HepG2 (cell line): ENCODE results near the gene HMGN1. TPM values are rescaled to one million over a fixed set of nuclear protein-coding genes. Genes with fewer than 3 reads are reported as not detected.

ENCODE experiments used
- ARHGAP35 ChIP-seq: sonication (generic); formaldehyde crosslinking; IDR thresholded peaks from 2 replicates; pipeline ENCODE4 v1.9.0; 2022; ENCODE audit warnings: mild to moderate bottlenecking, inconsistent platforms, moderate library complexity, missing genetic modification reagents, borderline replicate concordance
- ATF5 ChIP-seq: sonication (generic); formaldehyde crosslinking; IDR thresholded peaks from 2 replicates; pipeline ENCODE4 v1.4.0; 2020; ENCODE audit warnings: mild to moderate bottlenecking, low read depth, missing genetic modification reagents
- CENPBD1 ChIP-seq: sonication (generic); formaldehyde crosslinking; IDR thresholded peaks from 2 replicates; pipeline ENCODE4 v1.8.0; 2022; ENCODE audit warnings: missing genetic modification reagents, low read depth, mild to moderate bottlenecking, borderline replicate concordance
- IRX3 ChIP-seq: sonication (generic); formaldehyde crosslinking; IDR thresholded peaks from 2 replicates; pipeline ENCODE4 v1.8.1; 2023; ENCODE audit warnings: mild to moderate bottlenecking, low read depth, missing genetic modification reagents, borderline replicate concordance
- KDM5B ChIP-seq: sonication (generic); formaldehyde crosslinking; IDR thresholded peaks from 2 replicates; pipeline ENCODE4 v1.4.0; 2020; ENCODE audit warnings: missing genetic modification reagents, mild to moderate bottlenecking, borderline replicate concordance
- POLR2G ChIP-seq: fragments of 200-400 bp; formaldehyde crosslinking; IDR thresholded peaks from 2 replicates; pipeline ENCODE4 v1.6.1; 2018; ENCODE audit warnings: mild to moderate bottlenecking, low read depth, low read length, moderate library complexity
- REL ChIP-seq: sonication (generic); formaldehyde crosslinking; conservative IDR thresholded peaks from 2 replicates; pipeline ENCODE4 v1.8.0; 2022; ENCODE audit warnings: mild to moderate bottlenecking, missing genetic modification reagents, moderate library complexity
- SIN3B ChIP-seq: fragments of 150-350 bp; IDR thresholded peaks from 2 replicates; pipeline ENCODE4 v1.6.1; 2014; ENCODE audit warnings: low read length
- TSC22D2 ChIP-seq: sonication (generic); formaldehyde crosslinking; IDR thresholded peaks from 2 replicates; pipeline ENCODE4 v1.5.1; 2020; ENCODE audit warnings: missing genetic modification reagents, mild to moderate bottlenecking, borderline replicate concordance
- ZNF207 ChIP-seq: fragments of 450-650 bp; IDR thresholded peaks from 2 replicates; pipeline ENCODE4 v1.6.1; 2016; ENCODE audit warnings: antibody characterized with exemption, borderline replicate concordance
- ZNF232 ChIP-seq: sonication (generic); formaldehyde crosslinking; IDR thresholded peaks from 2 replicates; pipeline ENCODE4 v1.4.0; 2020; ENCODE audit warnings: missing genetic modification reagents, borderline replicate concordance
- ZNF331 ChIP-seq: sonication (generic); formaldehyde crosslinking; IDR thresholded peaks from 2 replicates; pipeline ENCODE4 v1.4.0; 2020; ENCODE audit warnings: missing genetic modification reagents
- ZNF337 ChIP-seq: sonication (generic); formaldehyde crosslinking; IDR thresholded peaks from 2 replicates; pipeline ENCODE4 v1.5.1; 2020; ENCODE audit warnings: missing genetic modification reagents, low read depth, mild to moderate bottlenecking, borderline replicate concordance
- ZNF350 ChIP-seq: sonication (generic); formaldehyde crosslinking; IDR thresholded peaks from 2 replicates; pipeline ENCODE4 v1.4.0; 2020; ENCODE audit warnings: mild to moderate bottlenecking, low read depth, missing genetic modification reagents, borderline replicate concordance
- ZNF605 ChIP-seq: sonication (generic); formaldehyde crosslinking; IDR thresholded peaks from 2 replicates; pipeline ENCODE4 v1.8.0; 2022; ENCODE audit warnings: mild to moderate bottlenecking, missing genetic modification reagents
- ZNF710 ChIP-seq: sonication (generic); formaldehyde crosslinking; IDR thresholded peaks from 2 replicates; pipeline ENCODE4 v1.5.0; 2020; ENCODE audit warnings: mild to moderate bottlenecking, missing genetic modification reagents, borderline replicate concordance
- ZNF816 ChIP-seq: sonication (generic); formaldehyde crosslinking; IDR thresholded peaks from 2 replicates; pipeline ENCODE4 v1.8.0; 2022; ENCODE audit warnings: missing genetic modification reagents, mild to moderate bottlenecking, borderline replicate concordance
- polyA plus RNA-seq, 8 experiments: library from polyadenylated mRNA; depleted of rRNA in 3 of 8; stranded (reverse) in 7 of 8; unstranded in 1 of 8; fragments of >200 nt; fragmentation: Illumina TruSeq in 4 of 8; extraction: Trizol in 4 of 8; gene quantifications; 2 replicates each; pipeline versions ENCODE4 v1.2.1 to v1.2.3, GENCODE V29; 2011 to 2016; ENCODE audit warnings: low read depth in 4 of 8, missing spikeins in 1 of 8, mixed read lengths in 1 of 8; ENCODE audit not compliant: insufficient read depth in 1 of 8
- total RNA-seq, 5 experiments: library from RNA; depleted of rRNA; stranded (reverse); fragments of >200 nt; fragmentation: Illumina TruSeq; extraction: Trizol; gene quantifications; 2 replicates each; pipeline ENCODE4 v1.2.3, GENCODE V29; 2016; ENCODE audit warnings: low read depth in 1 of 5
- TF ChIP-seq, protein P1 (sequence below): fragments of 450-650 bp; IDR thresholded peaks from 2 replicates; pipeline ENCODE4 v1.6.1; 2017; ENCODE audit warnings: mild to moderate bottlenecking
- TF ChIP-seq, protein P2 (sequence below): sonication (generic); formaldehyde crosslinking; IDR thresholded peaks from 2 replicates; pipeline ENCODE4 v1.4.0; 2020; ENCODE audit warnings: low read depth, mild to moderate bottlenecking, missing genetic modification reagents
- TF ChIP-seq, protein P3 (sequence below): sonication (generic); formaldehyde crosslinking; IDR thresholded peaks from 2 replicates; pipeline ENCODE4 v1.4.0; 2020; ENCODE audit warnings: missing genetic modification reagents

The HMGN1 gene
- total and polyA plus RNA-seq, 2 of the 13 experiments (the other 11 are each of a cell fraction or from before 2014, with no cell fraction given): 104 to 286 TPM

GRCh38 chr21:39313571-39314142, 35.2 kb downstream of the HMGN1 start, which contains the start of gene BRWD1 (continued):
- TF ChIP-seq, protein P1, sequence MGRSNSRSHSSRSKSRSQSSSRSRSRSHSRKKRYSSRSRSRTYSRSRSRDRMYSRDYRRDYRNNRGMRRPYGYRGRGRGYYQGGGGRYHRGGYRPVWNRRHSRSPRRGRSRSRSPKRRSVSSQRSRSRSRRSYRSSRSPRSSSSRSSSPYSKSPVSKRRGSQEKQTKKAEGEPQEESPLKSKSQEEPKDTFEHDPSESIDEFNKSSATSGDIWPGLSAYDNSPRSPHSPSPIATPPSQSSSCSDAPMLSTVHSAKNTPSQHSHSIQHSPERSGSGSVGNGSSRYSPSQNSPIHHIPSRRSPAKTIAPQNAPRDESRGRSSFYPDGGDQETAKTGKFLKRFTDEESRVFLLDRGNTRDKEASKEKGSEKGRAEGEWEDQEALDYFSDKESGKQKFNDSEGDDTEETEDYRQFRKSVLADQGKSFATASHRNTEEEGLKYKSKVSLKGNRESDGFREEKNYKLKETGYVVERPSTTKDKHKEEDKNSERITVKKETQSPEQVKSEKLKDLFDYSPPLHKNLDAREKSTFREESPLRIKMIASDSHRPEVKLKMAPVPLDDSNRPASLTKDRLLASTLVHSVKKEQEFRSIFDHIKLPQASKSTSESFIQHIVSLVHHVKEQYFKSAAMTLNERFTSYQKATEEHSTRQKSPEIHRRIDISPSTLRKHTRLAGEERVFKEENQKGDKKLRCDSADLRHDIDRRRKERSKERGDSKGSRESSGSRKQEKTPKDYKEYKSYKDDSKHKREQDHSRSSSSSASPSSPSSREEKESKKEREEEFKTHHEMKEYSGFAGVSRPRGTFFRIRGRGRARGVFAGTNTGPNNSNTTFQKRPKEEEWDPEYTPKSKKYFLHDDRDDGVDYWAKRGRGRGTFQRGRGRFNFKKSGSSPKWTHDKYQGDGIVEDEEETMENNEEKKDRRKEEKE: no peak
- TF ChIP-seq ZNF710 (CRISPR knock-in tag) (peak; percentile 69; the same call in 1 of the 2 replicates), ZNF337 (CRISPR knock-in tag) (no peak), POLR2G (peak; percentile 82), REL (peak; percentile 92), IRX3 (peak; percentile 91), ZNF232 (CRISPR knock-in tag) (peak; percentile 75; the same call in 1 of the 2 replicates), TSC22D2 (CRISPR knock-in tag) (peak; percentile 55; the same call in 1 of the 2 replicates), ARHGAP35 (CRISPR knock-in tag) (no peak), ZNF816 (CRISPR knock-in tag) (peak; percentile 88), ZNF605 (no peak), ZNF331 (CRISPR knock-in tag) (peak; percentile 42; the same call in 1 of the 2 replicates), ATF5 (CRISPR knock-in tag) (peak; percentile 88; the same call in 1 of the 2 replicates), SIN3B (0 out of 2 replicates have a peak, but pooled peaks have one; percentile 18), KDM5B (CRISPR knock-in tag) (peak; percentile 65; the same call in 1 of the 2 replicates), ZNF207 (no peak), ZNF350 (CRISPR knock-in tag) (no peak; the same call in 1 of the 2 replicates), CENPBD1 (CRISPR knock-in tag) (no peak; the same call in 1 of the 2 replicates)
- TF ChIP-seq, protein P2, sequence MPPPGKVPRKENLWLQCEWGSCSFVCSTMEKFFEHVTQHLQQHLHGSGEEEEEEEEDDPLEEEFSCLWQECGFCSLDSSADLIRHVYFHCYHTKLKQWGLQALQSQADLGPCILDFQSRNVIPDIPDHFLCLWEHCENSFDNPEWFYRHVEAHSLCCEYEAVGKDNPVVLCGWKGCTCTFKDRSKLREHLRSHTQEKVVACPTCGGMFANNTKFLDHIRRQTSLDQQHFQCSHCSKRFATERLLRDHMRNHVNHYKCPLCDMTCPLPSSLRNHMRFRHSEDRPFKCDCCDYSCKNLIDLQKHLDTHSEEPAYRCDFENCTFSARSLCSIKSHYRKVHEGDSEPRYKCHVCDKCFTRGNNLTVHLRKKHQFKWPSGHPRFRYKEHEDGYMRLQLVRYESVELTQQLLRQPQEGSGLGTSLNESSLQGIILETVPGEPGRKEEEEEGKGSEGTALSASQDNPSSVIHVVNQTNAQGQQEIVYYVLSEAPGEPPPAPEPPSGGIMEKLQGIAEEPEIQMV: no peak
- TF ChIP-seq, protein P3, sequence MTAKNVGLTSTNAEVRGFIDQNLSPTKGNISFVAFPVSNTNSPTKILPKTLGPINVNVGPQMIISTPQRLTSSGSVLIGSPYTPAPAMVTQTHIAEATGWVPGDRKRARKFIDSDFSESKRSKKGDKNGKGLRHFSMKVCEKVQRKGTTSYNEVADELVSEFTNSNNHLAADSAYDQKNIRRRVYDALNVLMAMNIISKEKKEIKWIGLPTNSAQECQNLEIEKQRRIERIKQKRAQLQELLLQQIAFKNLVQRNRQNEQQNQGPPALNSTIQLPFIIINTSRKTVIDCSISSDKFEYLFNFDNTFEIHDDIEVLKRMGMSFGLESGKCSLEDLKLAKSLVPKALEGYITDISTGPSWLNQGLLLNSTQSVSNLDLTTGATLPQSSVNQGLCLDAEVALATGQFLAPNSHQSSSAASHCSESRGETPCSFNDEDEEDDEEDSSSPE: peak; percentile 86
